ENCODE measurements around the gene TRAF6.
A peak's percentile ranks its signal among the peaks of the same experiment; 100 is the strongest.

TRAF6 gene

DNA sequence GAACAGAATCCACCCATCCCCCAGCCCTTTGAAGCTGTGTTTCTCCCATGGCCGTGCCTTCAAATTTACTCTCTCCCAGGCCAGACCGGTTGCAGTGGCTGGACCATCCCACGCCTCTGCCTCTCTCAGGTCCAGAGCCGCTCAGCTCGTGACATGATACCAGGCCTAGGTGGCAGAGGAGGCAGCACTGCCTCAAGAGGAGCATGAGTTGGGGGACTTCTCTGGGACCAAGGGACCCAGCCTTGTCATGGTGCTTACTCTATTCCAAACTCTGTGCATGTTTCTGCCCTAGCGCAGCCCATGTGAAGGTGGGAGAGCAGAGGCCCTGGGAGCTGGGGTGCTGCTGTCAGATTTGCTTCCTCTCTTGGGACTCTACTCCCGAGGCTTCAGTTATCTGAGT is 51.0 kb downstream of the TRAF6 start:
- H3K27ac ChIP-seq: no peak overlapping the region
- peaks cover 0 to 4% (median 0%) of the 10 kb centered on the region in 11 experiments; a peak in 2 of 22 replicates for H4K20me1 ChIP-seq
- H3K4me2 ChIP-seq: peak overlapping the region in 9 of 11 experiments; percentile 2 to 35 (median 23); a peak in 13 of 22 replicates
- TF ChIP-seq Cebpa-rat (IDR thresholded peaks at IDR 0.05): no peak
- peaks cover 40 to 47% (median 44%) of the 10 kb centered on the region in 10 experiments for H3K4me1 ChIP-seq
- no peaks in the 10 kb centered on the region for H3K9me3 ChIP-seq (replicated peaks in 1 of 11)
- no peaks in the 10 kb centered on the region for H3K27me3 ChIP-seq
- H3K4me3 ChIP-seq: no peak overlapping the region
- H3K36me3 ChIP-seq: peaks cover 4 to 30% (median 16%) of the 10 kb centered on the region in 11 experiments; a peak in 17 of 22 replicates
- H3K9ac ChIP-seq: no peak overlapping the region; a peak in 1 of 22 replicates

DNA sequence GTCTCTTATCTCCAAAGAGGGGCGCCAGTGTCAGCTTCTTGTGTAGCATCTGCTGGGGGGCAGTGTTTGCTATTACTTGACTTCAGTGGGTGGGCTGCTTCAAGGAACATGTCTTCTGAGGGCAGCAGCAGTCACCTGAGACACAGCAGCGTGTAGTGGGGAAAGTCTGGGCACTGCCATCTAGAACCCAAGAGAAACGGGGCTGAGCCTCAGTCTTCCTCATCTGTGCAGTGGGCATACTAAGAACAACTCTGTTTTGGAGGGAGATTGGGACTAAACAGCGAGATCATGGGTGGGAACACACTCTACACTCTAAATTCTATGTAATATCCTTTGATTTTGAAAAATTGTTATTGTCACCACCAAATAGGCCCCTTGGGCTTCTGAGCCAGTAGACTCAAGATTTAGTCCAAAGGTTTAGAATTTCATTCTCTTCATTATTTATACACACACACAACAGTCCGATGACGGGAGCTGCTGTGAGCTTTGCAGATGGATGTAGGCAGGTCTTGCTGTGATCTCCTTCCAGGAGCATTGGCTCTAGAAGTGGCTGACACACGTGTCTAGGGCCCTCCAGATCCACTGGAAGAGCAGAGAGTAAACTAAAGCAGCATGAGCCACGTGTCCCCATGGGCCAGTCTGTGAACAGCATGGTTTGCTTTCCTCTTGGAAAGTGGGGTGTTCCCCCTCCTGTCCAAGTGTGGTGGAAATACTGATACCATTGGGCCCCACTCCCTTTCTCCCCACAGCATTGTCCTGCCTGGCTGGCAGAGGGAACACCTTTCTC is 51.8 kb downstream of the TRAF6 start:
- no peaks in the 10 kb centered on the region for H3K9me3 ChIP-seq (replicated peaks in 1 of 11)
- no peak overlapping the region for H3K4me3 ChIP-seq
- no peak for TF ChIP-seq Cebpa-rat (IDR thresholded peaks at IDR 0.05)
- peaks cover 4 to 23% (median 14%) of the 10 kb centered on the region in 11 experiments; a peak in 17 of 22 replicates for H3K36me3 ChIP-seq
- H3K27me3 ChIP-seq: no peaks in the 10 kb centered on the region
- H3K9ac ChIP-seq: no peak overlapping the region
- no peak overlapping the region for H3K27ac ChIP-seq
- H3K4me2 ChIP-seq: peak overlapping the region in 8 of 11 experiments; percentile 2 to 35 (median 24); a peak in 6 of 22 replicates
- H4K20me1 ChIP-seq: peaks cover 0 to 4% (median 0%) of the 10 kb centered on the region in 11 experiments; a peak in 2 of 22 replicates
- peaks cover 46 to 54% (median 51%) of the 10 kb centered on the region in 10 experiments for H3K4me1 ChIP-seq

DNA sequence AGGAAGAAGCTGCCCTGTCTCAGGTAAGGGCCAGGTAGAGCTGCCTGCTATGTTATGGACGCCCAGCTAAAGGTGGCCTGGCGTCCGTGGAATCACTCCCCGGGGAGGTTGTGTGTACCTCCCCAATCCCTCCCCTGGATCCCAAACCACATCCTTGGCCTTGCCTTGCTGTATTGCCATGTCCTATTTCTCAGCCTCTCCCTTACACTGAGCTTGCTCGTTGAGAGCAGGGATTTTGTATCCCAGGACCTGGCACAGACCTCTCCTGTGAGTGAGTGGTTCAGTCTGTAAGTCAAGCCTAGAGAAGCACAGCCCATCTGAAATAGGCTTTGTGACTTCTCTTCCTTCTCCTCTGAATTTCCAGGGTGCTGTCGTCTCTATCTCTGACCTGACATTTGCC is 53.9 kb downstream of the TRAF6 start:
- no peaks in the 10 kb centered on the region for H3K27me3 ChIP-seq

DNA sequence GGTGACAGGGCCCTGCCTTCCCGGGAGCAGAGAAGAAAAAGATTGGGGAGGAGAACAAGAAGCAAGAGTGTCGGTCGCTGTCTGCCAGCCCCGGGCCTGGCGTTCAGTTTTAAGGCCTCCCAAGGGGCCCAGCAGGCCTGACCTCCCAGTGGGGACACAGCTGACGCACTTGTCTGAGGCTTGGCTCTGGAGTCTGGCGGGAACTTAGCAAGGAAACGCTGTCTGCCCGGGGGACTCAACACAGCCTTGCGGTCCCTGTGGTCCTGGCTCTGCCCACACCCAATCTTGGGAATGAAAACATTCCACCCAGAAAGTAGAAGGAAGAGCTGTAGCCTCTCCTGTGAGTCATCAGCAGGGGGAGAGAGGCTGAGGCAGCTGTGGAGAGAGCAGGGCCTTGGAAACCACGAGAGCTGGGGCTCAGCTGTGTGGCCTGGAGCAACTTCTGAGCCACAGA is 54.4 kb downstream of the TRAF6 start:
- peaks cover 0 to 8% (median 3%) of the 10 kb centered on the region in 11 experiments; a peak in 6 of 22 replicates for H3K36me3 ChIP-seq
- peak overlapping the region; percentile 30 to 76 (median 70); a peak in 20 of 22 replicates for H3K27ac ChIP-seq
- peak overlapping the region; percentile 40 to 71 (median 66); a peak in 21 of 22 replicates for H3K9ac ChIP-seq
- H3K4me1 ChIP-seq: peaks cover 64 to 79% (median 77%) of the 10 kb centered on the region in 10 experiments
- TF ChIP-seq Cebpa-rat (IDR thresholded peaks at IDR 0.05): no peak
- H4K20me1 ChIP-seq: peaks cover 0 to 4% (median 0%) of the 10 kb centered on the region in 11 experiments; a peak in 2 of 22 replicates
- H3K27me3 ChIP-seq: no peaks in the 10 kb centered on the region
- H3K9me3 ChIP-seq (replicated peaks in 1 of 11): no peaks in the 10 kb centered on the region
- peak overlapping the region; percentile 67 to 92 (median 87) for H3K4me2 ChIP-seq
- peak overlapping the region in 3 of 10 experiments; percentile 5 to 32 (median 14); a peak in 2 of 20 replicates for H3K4me3 ChIP-seq

More for the DNA sequence above, 53.9 kb downstream of the TRAF6 start:
- H3K27ac ChIP-seq: peak overlapping the region; percentile 30 to 76 (median 70); a peak in 19 of 22 replicates
- H3K4me1 ChIP-seq: peaks cover 59 to 74% (median 72%) of the 10 kb centered on the region in 10 experiments
- no peak for TF ChIP-seq Cebpa-rat (IDR thresholded peaks at IDR 0.05)
- no peaks in the 10 kb centered on the region for H3K9me3 ChIP-seq (replicated peaks in 1 of 11)
- peak overlapping the region in 3 of 10 experiments; percentile 5 to 32 (median 14); a peak in 1 of 20 replicates for H3K4me3 ChIP-seq
- peak overlapping the region; percentile 67 to 92 (median 87) for H3K4me2 ChIP-seq
- peaks cover 0 to 8% (median 3%) of the 10 kb centered on the region in 11 experiments; a peak in 6 of 22 replicates for H3K36me3 ChIP-seq
- peak overlapping the region; percentile 40 to 71 (median 66); a peak in 20 of 22 replicates for H3K9ac ChIP-seq
- peaks cover 0 to 4% (median 0%) of the 10 kb centered on the region in 11 experiments; a peak in 2 of 22 replicates for H4K20me1 ChIP-seq

DNA sequence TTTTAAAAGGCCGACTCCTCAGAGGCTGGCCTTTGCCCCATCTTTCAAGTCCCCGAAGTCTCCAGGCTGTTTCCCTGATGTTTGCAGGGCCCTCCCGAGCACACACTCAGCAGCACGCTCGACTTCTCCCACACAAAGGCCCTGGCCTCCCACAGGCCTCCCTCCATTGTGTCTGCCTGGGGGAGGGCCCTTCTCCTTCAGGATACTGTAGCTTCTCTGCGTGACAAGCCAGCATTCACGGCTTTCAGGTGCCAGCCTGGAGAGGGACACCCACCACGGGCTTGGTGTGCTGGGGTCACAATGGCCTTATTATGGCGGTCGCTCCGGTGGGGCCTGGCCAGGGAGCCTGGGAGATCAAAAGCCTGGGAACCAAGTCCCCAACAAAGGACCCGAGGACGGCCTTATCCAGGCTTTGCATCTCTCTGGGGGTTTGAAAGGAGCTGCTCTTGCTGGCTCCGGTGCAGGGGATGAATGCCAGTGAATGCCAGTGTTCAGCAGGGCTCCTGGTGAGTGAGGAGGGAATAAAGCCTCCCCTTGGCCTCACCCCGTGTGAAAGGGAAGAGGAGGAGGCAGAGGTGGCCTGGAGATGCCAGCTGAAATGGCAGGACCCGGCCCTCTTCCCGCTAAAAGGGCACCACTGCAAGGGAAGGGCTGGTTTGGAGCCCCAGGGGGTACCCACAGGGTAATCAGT is 55.0 kb downstream of the TRAF6 start:
- Histone ChIP-seq H3K27me3 (no peaks in the 10 kb centered on the region), H3K9me3 (replicated peaks in 1 of 11) (no peaks in the 10 kb centered on the region), H4K20me1 (peaks cover 0 to 4% (median 0%) of the 10 kb centered on the region in 11 experiments; a peak in 2 of 22 replicates), H3K27ac (peak overlapping the region; percentile 15 to 76 (median 70); a peak in 19 of 22 replicates), H3K36me3 (peaks cover 0 to 8% (median 3%) of the 10 kb centered on the region in 11 experiments; a peak in 6 of 22 replicates), H3K9ac (peak overlapping the region; percentile 40 to 71 (median 66); a peak in 21 of 22 replicates), H3K4me2 (peak overlapping the region; percentile 67 to 92 (median 87)), H3K4me3 (peak overlapping the region in 2 of 10 experiments; percentile 5 to 32; a peak in 1 of 20 replicates), H3K4me1 (peaks cover 70 to 85% (median 83%) of the 10 kb centered on the region in 10 experiments)
- no peak for TF ChIP-seq Cebpa-rat (IDR thresholded peaks at IDR 0.05)

DNA sequence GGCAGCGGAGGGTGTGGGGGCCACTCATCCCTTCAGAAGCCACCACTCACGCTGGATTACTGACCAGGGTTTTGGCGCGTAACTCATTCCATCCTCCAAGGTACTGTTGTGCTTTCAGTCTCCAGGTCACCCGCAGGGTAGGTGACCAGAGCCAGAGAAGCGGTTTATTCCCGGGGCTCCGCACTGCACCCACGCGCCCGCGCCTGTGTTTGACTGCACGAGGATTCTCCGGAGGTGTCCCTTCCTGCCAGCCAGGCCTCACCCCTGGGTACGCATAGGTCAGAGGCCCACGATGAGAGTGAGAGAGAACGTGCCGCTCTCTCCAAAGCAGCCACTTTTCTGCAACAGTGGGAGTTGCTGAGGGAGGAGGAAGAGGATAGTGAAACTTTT is 55.5 kb downstream of the TRAF6 start:
- Histone ChIP-seq H3K36me3 (peaks cover 0 to 8% (median 3%) of the 10 kb centered on the region in 11 experiments; a peak in 6 of 22 replicates), H3K4me2 (peak overlapping the region; percentile 67 to 92 (median 87)), H3K4me3 (no peak overlapping the region; a peak in 1 of 20 replicates), H4K20me1 (peaks cover 0 to 4% (median 0%) of the 10 kb centered on the region in 11 experiments; a peak in 2 of 22 replicates), H3K9me3 (replicated peaks in 1 of 11) (no peaks in the 10 kb centered on the region), H3K4me1 (peaks cover 75 to 90% (median 87%) of the 10 kb centered on the region in 10 experiments), H3K27ac (peak overlapping the region in 7 of 11 experiments; percentile 62 to 76 (median 71); a peak in 11 of 22 replicates), H3K9ac (peak overlapping the region in 8 of 11 experiments; percentile 6 to 71 (median 64); a peak in 10 of 22 replicates), H3K27me3 (no peaks in the 10 kb centered on the region)
- TF ChIP-seq Cebpa-rat (IDR thresholded peaks at IDR 0.05): no peak

DNA sequence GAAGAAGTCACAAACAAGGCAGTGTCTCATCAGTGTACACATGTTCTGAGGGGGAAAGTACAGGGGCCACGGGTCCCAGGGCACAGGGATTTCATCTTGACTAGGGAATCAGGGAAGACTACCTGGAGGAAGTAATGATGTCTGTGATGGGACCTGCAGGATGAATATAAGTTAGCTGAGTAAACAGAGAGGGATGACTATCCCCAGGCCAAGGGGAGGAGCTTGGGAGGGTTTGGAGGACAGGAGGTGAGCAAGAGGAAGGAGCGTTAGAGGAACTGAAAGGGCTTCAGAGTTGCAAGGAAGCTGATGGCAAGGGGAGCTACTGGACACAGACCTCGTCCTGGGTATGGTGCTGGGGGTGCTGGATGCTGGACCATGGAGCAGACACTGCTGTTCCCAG is 56.4 kb downstream of the TRAF6 start:
- H3K27ac ChIP-seq: peak overlapping the region in 8 of 11 experiments; percentile 25 to 76 (median 66); a peak in 15 of 22 replicates
- H3K4me3 ChIP-seq: peak overlapping the region in 1 of 10 experiments; percentile 27; a peak in 1 of 20 replicates
- H3K4me2 ChIP-seq: peak overlapping the region; percentile 67 to 92 (median 87)
- no peaks in the 10 kb centered on the region for H3K27me3 ChIP-seq
- no peak for TF ChIP-seq Cebpa-rat (IDR thresholded peaks at IDR 0.05)
- peaks cover 0 to 4% (median 0%) of the 10 kb centered on the region in 11 experiments; a peak in 2 of 22 replicates for H4K20me1 ChIP-seq
- H3K9me3 ChIP-seq (replicated peaks in 1 of 11): no peaks in the 10 kb centered on the region
- H3K4me1 ChIP-seq: peaks cover 76 to 86% (median 83%) of the 10 kb centered on the region in 10 experiments
- peak overlapping the region in 4 of 11 experiments; percentile 15 to 34 (median 26); a peak in 2 of 22 replicates for H3K9ac ChIP-seq
- peaks cover 0 to 14% (median 7%) of the 10 kb centered on the region in 11 experiments; a peak in 13 of 22 replicates for H3K36me3 ChIP-seq

DNA sequence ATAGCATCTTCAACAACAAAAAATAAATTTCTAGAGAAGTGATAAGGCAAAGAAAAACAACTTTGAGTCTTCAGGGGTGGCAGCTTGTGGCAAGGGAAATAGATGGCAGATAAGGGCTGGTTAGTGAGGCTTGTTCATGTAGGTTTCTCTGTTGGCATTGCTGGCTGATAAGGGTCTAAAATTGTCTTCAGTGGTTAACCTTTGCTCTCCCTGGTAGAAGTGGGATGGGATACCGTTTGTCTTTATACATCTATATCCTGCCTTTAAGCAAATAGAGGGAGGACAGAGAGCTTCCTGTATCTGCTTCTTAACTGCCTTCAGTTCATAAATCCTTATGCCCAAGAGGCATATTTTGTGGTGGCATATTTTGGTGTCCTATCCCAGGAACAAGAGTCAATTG is 57.1 kb downstream of the TRAF6 start:
- TF ChIP-seq Cebpa-rat (IDR thresholded peaks at IDR 0.05): no peak
- Histone ChIP-seq H4K20me1 (peaks cover 0 to 4% (median 0%) of the 10 kb centered on the region in 11 experiments; a peak in 2 of 22 replicates), H3K4me2 (peak overlapping the region; percentile 67 to 92 (median 87); a peak in 21 of 22 replicates), H3K9ac (peak overlapping the region in 2 of 11 experiments; percentile 24 to 34; a peak in 2 of 22 replicates), H3K4me3 (no peak overlapping the region), H3K36me3 (peaks cover 0 to 22% (median 14%) of the 10 kb centered on the region in 11 experiments; a peak in 21 of 22 replicates), H3K4me1 (peaks cover 76 to 86% (median 82%) of the 10 kb centered on the region in 10 experiments), H3K27me3 (no peaks in the 10 kb centered on the region), H3K9me3 (replicated peaks in 1 of 11) (no peaks in the 10 kb centered on the region), H3K27ac (peak overlapping the region in 9 of 11 experiments; percentile 3 to 71 (median 65); a peak in 16 of 22 replicates)

All from BLaER1 treated with 17β-estradiol and CSF1 and Interleukin-3, amounts not matched to agents 10 nM and 100 nM (cell line).